Sigmoid colon (tissue), 4 donors: ENCODE results near the gene ANKRD61.

ENCODE experiments used
- POLR2A ChIP-seq, 2 donors: fragments of 450-650 bp; IDR thresholded peaks; one replicate each; pipeline ENCODE4 v1.6.1; 2016; ENCODE audit warnings: antibody characterized with exemption in 2 of 2, mild to moderate bottlenecking in 2 of 2, moderate library complexity in 2 of 2
- POLR2AphosphoS5 ChIP-seq, 4 donors: sonication (generic); formaldehyde crosslinking; IDR thresholded peaks; one replicate each; pipeline ENCODE4 v1.6.1; 2017; ENCODE audit warnings: antibody characterized with exemption in 4 of 4
- TF ChIP-seq, protein P1 (sequence below), 4 experiments: fragments of 450-650 bp in 3 of 4; fragments of 200-600 bp in 1 of 4; IDR thresholded peaks; one replicate each; pipeline ENCODE4 v1.5.1; 2016 to 2019; ENCODE audit warnings: antibody characterized with exemption in 4 of 4, mild to moderate bottlenecking in 3 of 4, moderate library complexity in 2 of 4

DNA sequence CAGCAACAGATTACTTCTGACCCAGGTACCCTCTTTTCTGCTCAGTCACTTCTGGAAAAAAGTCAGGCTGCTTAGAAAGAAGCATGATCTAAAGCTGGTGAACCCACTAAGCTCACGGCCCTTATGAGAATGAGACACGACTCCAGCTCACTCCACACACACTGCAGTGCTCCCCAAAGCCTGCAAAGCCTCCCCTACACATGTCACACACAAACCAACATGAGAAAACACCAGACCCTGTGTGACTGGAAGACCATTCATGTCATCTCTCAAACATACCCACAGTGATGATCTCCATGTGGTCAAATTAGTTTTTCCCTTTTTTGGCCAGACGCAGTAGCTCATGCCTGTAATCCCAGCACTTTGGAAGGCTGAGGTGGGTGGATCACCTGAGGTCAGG is 391 bp downstream of the ANKRD61 start:
- TF ChIP-seq, protein P1, sequence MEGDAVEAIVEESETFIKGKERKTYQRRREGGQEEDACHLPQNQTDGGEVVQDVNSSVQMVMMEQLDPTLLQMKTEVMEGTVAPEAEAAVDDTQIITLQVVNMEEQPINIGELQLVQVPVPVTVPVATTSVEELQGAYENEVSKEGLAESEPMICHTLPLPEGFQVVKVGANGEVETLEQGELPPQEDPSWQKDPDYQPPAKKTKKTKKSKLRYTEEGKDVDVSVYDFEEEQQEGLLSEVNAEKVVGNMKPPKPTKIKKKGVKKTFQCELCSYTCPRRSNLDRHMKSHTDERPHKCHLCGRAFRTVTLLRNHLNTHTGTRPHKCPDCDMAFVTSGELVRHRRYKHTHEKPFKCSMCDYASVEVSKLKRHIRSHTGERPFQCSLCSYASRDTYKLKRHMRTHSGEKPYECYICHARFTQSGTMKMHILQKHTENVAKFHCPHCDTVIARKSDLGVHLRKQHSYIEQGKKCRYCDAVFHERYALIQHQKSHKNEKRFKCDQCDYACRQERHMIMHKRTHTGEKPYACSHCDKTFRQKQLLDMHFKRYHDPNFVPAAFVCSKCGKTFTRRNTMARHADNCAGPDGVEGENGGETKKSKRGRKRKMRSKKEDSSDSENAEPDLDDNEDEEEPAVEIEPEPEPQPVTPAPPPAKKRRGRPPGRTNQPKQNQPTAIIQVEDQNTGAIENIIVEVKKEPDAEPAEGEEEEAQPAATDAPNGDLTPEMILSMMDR (IDR thresholded peaks at IDR 0.05), result no peak
- TF ChIP-seq POLR2A (IDR thresholded peaks at IDR 0.05) (no peak), POLR2AphosphoS5 (IDR thresholded peaks at IDR 0.05) (no peak)
